KG1 (cell line): ENCODE measurements around the gene VPREB3.

ENCODE experiments used
- DNase-seq: peaks from one replicate; lab custom pipeline; 2025; lab: John Stamatoyannopoulos, UW

VPREB3 gene

DNA sequence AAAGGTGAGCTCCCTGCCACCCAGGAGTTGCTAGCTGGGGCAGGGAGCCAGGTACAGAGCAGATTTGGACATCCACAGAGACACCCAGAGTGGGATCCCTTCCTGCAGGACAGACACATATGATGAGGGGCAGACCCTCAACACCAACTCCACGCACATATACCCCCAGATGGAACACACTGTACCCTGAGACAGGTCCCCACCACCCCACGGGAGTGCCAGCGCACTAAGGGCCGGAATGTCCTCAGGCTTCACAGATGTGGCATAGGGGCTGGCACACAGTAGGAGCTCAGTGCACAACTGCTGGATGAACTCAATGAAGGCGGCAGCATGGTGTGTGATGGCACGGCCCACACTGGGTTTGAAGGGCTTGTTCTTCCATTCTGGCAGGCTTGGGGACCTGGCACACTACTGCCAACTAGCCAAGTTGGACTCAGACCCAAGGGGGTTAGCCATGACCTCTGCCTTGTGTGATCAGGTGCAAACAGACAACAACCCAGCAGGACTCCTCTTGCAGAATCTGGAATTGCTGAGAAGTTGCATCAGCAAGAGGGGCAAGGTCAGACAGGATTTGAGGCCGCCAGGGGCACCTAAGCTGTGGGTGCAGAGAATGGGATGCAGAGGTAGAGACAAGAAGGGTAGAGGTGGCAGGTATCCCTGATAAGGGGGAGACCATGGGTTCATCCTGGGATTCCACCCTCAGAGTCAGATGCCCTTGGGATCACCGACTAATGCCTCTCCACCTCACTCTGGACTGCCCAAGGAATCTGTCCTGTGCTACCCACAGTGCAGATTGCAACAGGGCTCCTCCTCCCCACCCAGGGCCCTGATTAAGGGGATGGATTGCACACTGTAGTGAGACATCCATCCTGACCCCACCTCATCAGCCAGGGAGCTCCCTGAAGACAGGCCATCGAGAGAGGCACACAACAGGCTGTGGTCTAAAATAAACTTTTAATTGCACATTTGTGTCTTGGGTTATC is 11.0 kb upstream of the VPREB3 start:
- DNase-seq, result no peak

- DNase-seq, result no peak
These were observed 9.7 kb upstream of the VPREB3 start for GRCh38 chr22:23763954-23764353.

DNA sequence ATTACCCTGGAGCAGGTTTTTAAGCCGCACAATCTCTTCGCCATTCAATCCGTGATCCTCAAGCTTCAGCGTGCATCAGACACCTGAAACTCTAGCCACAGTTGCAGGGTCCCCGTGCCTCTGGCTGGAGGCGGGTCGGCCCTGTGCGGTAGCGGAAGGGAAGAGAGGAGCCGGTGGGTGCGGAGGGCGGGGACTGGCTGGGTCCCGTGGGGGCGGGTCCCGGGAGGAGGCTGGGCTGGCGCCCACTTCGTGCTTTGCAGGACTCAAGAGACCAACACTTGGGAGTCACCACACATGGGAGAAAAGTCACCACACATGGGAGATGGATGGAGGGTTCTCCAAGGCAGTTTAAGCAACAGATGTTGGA is 9.3 kb upstream of the VPREB3 start:
- DNase-seq, result no peak

GRCh38 chr22:23762842-23763578 is 8.8 kb upstream of the VPREB3 start, which contains the start of gene C22orf15:
C22orf15 (plus strand) TSS chr22:23762990; CDS start chr22:23763307, 317 bp downstream.
- no peak for DNase-seq

- DNase-seq, result no peak
These were observed 5.8 kb upstream of the VPREB3 start for GRCh38 chr22:23760056-23760455.

DNA sequence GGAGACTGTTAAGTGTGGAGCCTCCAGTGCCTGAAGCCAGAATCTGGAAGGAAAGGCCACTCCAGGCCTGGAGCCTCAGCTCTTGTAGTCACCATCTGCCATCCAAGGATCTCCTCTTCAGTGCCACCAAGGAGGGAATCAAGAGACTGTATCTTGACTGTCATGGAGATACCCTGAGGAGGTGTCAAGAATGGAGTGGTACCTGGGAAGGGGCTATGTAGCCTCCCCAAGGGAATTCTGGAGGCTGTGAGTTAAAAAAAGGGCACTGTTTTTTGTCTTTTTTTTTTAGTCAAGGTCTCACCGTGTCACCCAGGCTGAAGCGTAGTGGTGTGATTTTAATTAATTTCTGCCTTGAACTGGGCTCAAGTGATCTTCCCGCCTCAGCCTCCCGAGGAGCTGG is 5.3 kb upstream of the VPREB3 start:
- DNase-seq, result no peak

DNA sequence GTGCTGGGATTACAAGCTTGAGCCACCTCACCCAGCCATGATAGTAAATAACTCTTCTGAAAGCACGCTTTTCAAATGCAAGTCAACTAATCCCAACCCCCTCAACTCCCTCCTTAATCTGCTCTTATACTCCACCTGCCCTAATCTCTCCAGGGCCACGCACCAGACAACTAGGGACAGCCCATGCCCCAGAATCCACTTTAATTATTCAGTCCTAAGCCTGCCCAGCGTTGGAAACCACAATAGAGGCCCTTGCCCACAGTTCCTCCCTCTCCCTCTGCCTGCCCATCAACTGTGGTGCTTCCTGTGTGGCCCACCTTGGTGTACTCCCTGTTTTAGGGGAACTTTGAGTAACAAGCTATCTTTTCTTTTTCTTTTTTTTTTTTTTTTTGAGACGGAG is 2.7 kb upstream of the VPREB3 start:
- DNase-seq, result no peak

DNA sequence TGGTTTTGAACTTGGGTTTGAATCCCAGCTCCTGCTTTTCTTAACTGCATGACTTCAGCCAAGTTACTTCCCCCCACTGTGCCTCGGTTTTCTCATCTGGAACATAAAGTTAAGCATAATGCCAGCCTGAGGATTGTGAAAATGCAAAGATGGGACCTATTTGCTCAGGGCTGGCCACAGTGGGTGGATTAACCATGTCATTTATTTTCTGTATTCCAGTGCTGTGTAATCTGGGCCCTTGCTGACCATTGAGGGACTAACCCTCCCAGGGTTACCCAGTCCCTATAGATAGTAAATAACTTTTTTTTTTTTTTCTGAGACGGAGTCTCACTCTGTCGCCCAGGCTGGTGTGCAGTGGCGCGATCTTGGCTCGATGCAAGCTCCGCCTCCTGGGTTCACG is 1.5 kb upstream of the VPREB3 start:
- DNase-seq, result no peak

GRCh38 chr22:23754980-23755636 is 883 bp upstream of the VPREB3 start:
- DNase-seq, result no peak

- DNase-seq, result no peak
These were observed 840 bp downstream of the VPREB3 start for GRCh38 chr22:23753385-23753784.

GRCh38 chr22:23752750-23753149 is 1.5 kb downstream of the VPREB3 start:
- no peak for DNase-seq

DNA sequence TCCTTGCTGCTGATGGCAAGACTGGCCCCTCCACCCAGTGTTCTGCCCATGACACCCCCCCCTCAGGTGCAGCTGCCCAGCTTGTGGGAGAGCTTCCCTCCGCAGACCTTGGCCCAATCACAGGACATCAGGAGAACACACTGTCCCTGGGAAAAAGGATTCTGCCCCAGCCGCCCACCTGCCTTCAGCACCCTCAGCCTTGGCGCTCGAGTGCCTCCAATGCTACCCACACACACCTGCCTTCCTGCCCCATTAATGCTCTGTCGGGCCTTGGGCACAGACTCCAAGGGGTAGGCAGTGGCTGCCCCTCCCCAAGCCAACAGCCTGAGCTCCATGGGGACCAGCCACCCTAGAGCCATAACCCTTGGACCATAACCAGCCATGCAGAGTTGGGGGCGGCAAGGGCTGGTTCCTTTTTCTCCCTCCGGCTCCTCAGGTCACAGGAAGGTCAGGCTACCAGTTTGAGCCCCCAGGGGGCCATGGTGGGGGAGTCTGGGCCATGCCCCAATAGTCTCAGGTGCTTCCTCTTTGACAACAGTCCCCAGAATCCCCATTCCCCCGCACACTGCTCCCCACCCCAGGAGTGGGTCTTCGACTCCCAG is 2.0 kb downstream of the VPREB3 start:
- DNase-seq, result peak; percentile 43

GRCh38 chr22:23751441-23751996 is 2.7 kb downstream of the VPREB3 start:
- DNase-seq, result no peak

DNA sequence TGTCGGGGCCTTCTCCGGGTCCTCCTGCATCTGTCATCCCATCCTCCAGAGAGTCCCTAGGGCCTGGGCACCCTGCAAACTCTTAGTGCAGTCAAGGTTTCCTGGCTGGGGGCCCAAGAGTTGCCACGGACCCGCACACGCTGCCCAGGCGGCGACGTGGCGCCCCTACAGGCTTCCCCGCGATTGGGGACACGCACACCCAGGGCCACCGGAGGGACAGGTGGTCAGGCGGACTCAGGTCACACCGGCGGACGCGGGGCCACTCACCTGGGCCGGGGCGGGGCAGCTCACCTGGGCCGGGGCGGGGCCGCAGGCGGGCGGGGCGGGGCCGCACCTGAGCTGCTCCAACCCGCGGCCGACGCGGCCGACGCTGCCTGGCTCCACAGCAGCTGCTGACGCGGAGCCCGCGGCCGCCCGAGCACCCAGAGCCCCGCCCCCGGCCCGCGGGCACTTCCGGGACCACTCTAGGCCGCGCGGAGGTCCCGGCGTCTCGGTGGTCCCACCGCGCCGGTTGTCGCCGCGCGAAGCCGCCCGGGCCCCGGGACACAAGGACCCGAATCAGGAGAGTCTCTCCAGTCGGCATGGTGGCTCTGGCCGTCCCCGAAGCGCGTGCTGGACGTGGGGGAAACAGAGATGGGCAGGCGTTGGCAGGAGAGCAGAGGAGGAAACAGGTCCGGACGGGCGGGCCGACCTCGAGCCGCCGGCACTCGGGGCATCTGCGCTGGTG is 3.3 kb downstream of the VPREB3 start, which contains the start of gene ZNF70:
Gene ZNF70 (minus strand): TSS at position 399 of the 727 bp plus-strand sequence. CDS start 5,972 bp downstream, outside the sequence.
- DNase-seq, result peak; percentile 87

DNA sequence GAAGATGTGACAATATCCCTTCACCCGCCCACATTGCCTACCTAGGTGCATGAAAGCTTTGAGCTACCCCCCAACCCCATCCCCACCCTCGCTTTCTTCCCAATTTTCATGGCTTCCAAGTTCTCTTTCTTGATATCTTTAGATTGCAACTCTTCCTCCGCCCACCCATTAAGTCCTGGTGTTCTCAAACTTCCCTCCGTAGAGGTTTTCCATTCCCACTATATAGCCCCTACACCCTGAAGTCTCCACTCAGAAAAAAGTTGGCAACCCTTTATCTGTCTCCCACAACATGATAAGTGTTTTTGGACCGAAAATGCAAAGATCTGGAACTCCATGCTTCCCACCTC is 3.9 kb downstream of the VPREB3 start:
- DNase-seq, result no peak

DNA sequence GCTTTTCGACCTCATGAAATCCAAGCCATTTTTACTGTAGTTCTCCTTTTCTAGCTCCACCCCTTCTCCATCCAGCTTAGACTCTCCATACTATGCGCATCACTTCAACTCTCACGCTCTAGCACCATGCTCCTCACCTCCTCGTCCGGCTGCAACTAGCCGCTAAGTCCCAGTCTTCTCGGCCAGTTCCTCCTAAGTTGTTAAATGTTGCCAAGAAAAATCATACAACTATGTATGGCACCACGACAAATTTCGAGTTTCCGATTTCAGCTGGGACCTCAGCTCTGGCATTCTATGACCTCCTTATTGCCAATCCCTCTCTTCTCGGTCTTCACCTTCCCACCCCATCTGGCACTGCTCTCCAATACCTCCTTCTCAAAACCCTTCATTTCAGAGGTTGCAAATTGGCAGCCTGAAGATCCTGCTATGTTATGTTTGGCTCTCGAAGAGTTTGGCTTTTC is 4.4 kb downstream of the VPREB3 start:
- DNase-seq, result no peak

GRCh38 chr22:23745791-23746190 is 8.4 kb downstream of the VPREB3 start:
- no peak for DNase-seq

- no peak for DNase-seq
These were observed 9.7 kb downstream of the VPREB3 start for GRCh38 chr22:23744485-23744884.

- DNase-seq, result no peak
These were observed 10.2 kb downstream of the VPREB3 start for GRCh38 chr22:23744001-23744400.

DNA sequence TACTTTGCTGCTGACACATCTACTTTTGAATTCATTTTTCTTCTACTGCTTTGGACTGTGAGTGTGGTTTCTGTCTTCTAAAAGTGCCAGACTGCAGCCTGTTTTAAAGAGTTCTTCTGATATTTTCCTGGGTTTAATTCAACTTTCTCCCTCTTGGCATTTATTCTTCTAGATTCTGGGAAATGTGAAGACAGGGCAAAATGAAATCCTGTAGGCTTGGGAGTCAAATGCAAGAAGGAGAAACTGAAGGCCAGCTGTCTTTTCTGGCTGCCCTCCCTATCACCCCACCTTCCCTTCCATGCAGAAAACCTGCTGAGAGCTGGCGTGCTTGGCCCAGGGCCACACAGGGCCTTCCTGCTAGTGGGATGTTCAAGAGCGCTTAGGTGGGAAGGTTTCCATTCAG is 10.9 kb downstream of the VPREB3 start:
- no peak for DNase-seq
